Activated B cell treated with CpG ODN at 0.5 μM for 24 hours (primary cell): Measurements from ENCODE around the gene PTPRT. TPM values are rescaled to one million over a fixed set of nuclear protein-coding genes. Genes with fewer than 3 reads are reported as not detected.

Experiments
- ATAC-seq: fragments of 200-7000 bp; cut with Tn5 transposase; one replicate; pipeline ENCODE4 v1.10.0; 2021; ENCODE audit warnings: low read depth, mild to moderate bottlenecking, moderate library complexity
- CTCF ChIA-PET: fragments of 350-600 bp; sonication (Branson Sonifier 250); formaldehyde crosslinking; loops from one replicate; lab custom pipeline; 2021; ENCODE audit warnings: antibody characterized with exemption; lab: Charles Lee
- POLR2A ChIA-PET: fragments of 350-600 bp; sonication (Branson Sonifier 250); formaldehyde crosslinking; loops from one replicate; lab custom pipeline; 2021; ENCODE audit warnings: antibody characterized with exemption; lab: Charles Lee
- DNase-seq: peaks from one replicate; pipeline ENCODE4 v3.0.0; 2022
- H3K27ac Mint-ChIP-seq: one replicate; pipeline ENCODE4 v1.8.0; 2020; ENCODE audit warnings: mixed read lengths
- H3K27me3 Mint-ChIP-seq: one replicate; pipeline ENCODE4 v1.8.0; 2021; ENCODE audit warnings: mixed read lengths
- H3K36me3 Mint-ChIP-seq: one replicate; pipeline ENCODE4 v1.8.0; 2021; ENCODE audit warnings: low read depth, mixed read lengths
- H3K4me1 Mint-ChIP-seq: one replicate; pipeline ENCODE4 v1.8.0; 2021; ENCODE audit warnings: mixed read lengths
- H3K4me3 Mint-ChIP-seq: one replicate; pipeline ENCODE4 v1.8.0; 2020; ENCODE audit warnings: mild to moderate bottlenecking, mixed read lengths
- H3K9me3 Mint-ChIP-seq: one replicate; pipeline ENCODE4 v1.8.0; 2020; ENCODE audit warnings: mixed read lengths
- CTCF ChIP-seq: fragments of 200-600 bp; IDR thresholded peaks from one replicate; pipeline ENCODE4 v1.8.0; 2022; ENCODE audit warnings: antibody characterized with exemption, mild to moderate bottlenecking
- intact Hi-C: fragments of 100-400 bp; cut with micrococcal nuclease; formaldehyde crosslinking; loops from one replicate; pipeline ENCODE4 v1.15.1; 2024
- total RNA-seq: library from RNA; stranded (reverse); gene quantifications from 2 replicates; pipeline ENCODE4 v1.2.3, GENCODE V29; 2022

The PTPRT gene
- total RNA-seq, 1 donor from 2014 or later = not detected

- ChIA-PET CTCF (no interaction called here), POLR2A (no interaction called here)
- Mint-ChIP-seq H3K9me3 (no peaks in the 10 kb centered on the region), H3K27me3 (no peaks in the 10 kb centered on the region), H3K4me1 (no peaks in the 10 kb centered on the region), H3K36me3 (no peaks in the 10 kb centered on the region), H3K27ac (no peak overlapping the region), H3K4me3 (no peak overlapping the region)
- ATAC-seq = no peak
- TF ChIP-seq CTCF = no peak
- intact Hi-C loops = no loop called here
- DNase-seq = no peak
Measured at GRCh38 chr20:42341654-42342053, 848.1 kb downstream of the PTPRT start.

GRCh38 chr20:42340368-42340767, 849.3 kb downstream of the PTPRT start:
- H3K27ac Mint-ChIP-seq = no peak overlapping the region
- ATAC-seq (no peak), DNase-seq (no peak)
- intact Hi-C loops = no loop called here
- H3K27me3 Mint-ChIP-seq = no peaks in the 10 kb centered on the region
- no peak for TF ChIP-seq CTCF
- no peaks in the 10 kb centered on the region for H3K36me3 Mint-ChIP-seq
- CTCF ChIA-PET = no interaction called here
- no peaks in the 10 kb centered on the region for H3K9me3 Mint-ChIP-seq
- POLR2A ChIA-PET = no interaction called here
- no peaks in the 10 kb centered on the region for H3K4me1 Mint-ChIP-seq
- no peak overlapping the region for H3K4me3 Mint-ChIP-seq

- TF ChIP-seq CTCF = no peak
- H3K27me3 Mint-ChIP-seq = no peaks in the 10 kb centered on the region
- no peak overlapping the region for H3K4me3 Mint-ChIP-seq
- CTCF ChIA-PET = no interaction called here
- DNase-seq (no peak), ATAC-seq (no peak)
- no peaks in the 10 kb centered on the region for H3K9me3 Mint-ChIP-seq
- H3K4me1 Mint-ChIP-seq = no peaks in the 10 kb centered on the region
- POLR2A ChIA-PET = no interaction called here
- intact Hi-C loops = no loop called here
- no peaks in the 10 kb centered on the region for H3K36me3 Mint-ChIP-seq
- no peak overlapping the region for H3K27ac Mint-ChIP-seq
Measured at GRCh38 chr20:42338294-42339201, 851.2 kb downstream of the PTPRT start.

GRCh38 chr20:42336576-42336975, 853.1 kb downstream of the PTPRT start:
- H3K27ac Mint-ChIP-seq = no peak overlapping the region
- CTCF ChIA-PET = no interaction called here
- ATAC-seq (no peak), DNase-seq (no peak)
- no peaks in the 10 kb centered on the region for H3K9me3 Mint-ChIP-seq
- TF ChIP-seq CTCF = no peak
- H3K36me3 Mint-ChIP-seq = no peaks in the 10 kb centered on the region
- no peak overlapping the region for H3K4me3 Mint-ChIP-seq
- intact Hi-C loops = no loop called here
- no peaks in the 10 kb centered on the region for H3K27me3 Mint-ChIP-seq
- POLR2A ChIA-PET = no interaction called here
- no peaks in the 10 kb centered on the region for H3K4me1 Mint-ChIP-seq

GRCh38 chr20:42319252-42320013, 870.3 kb downstream of the PTPRT start:
- Mint-ChIP-seq H3K36me3 (no peaks in the 10 kb centered on the region), H3K9me3 (no peaks in the 10 kb centered on the region), H3K4me3 (no peak overlapping the region), H3K27me3 (no peaks in the 10 kb centered on the region), H3K4me1 (no peaks in the 10 kb centered on the region), H3K27ac (no peak overlapping the region)
- no peak for TF ChIP-seq CTCF
- ChIA-PET POLR2A (no interaction called here), CTCF (no interaction called here)
- intact Hi-C loops = no loop called here
- DNase-seq = no peak
- ATAC-seq = no peak
